ENCODE data around the gene FSTL5.

DNA sequence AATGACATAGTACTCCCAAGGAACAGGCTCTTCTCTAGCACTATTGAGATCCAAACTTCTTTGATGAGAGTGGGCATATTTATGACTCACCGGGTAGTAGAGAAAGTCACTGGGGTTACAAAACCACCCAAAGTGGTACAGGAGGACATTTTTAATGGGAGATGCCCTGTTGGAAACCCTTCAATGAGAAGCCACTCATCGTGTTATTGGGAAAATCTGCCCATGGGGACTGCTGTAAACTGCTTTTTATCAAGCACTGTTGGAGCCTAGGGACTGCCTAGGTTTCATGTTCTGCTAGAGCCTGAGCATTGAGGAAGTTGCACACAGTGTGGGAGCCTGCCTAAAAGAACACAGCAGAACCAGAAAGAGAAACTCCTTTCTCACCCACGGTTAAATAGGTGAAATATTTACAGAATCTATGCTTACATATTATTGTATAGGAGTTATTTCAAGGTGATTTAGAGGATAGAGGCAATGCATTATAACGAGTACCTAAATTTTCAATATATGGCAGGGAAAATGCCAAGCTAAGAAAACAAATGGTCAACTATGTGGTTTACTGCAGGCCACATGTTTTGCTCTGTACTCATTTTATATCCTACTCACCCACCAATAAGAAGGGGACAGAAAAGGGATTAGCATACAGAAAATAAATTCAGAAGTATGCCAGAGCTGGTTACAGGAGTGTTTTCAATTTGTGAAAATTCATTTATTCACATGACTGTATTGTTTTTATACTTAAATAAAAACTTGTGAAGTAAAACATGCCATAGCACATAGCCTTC, 559.1 kb downstream of the FSTL5 start:
- TF ChIP-seq CTCF (IDR thresholded peaks at IDR 0.05) = no peak
- no peak for TF ChIP-seq POLR2A (IDR thresholded peaks at IDR 0.05)
